D341Med (cell line): ENCODE data around the gene RAB3D.
"Not testable (repeated sequence)": the region's sequence is repeated elsewhere in the genome, so short reads cannot be mapped to it uniquely, and the experiment has no call there.

Source experiments
- DNase-seq: peaks from one replicate; pipeline ENCODE4 v3.0.0; 2012; ENCODE audit warnings: low spot score

RAB3D gene

GRCh38 chr19:11365557-11366117 is 26.2 kb upstream of the RAB3D start:
- DNase-seq = no peak

GRCh38 chr19:11364935-11365334 is 25.5 kb upstream of the RAB3D start:
- no peak for DNase-seq

GRCh38 chr19:11364296-11364904 is 24.9 kb upstream of the RAB3D start:
- no peak for DNase-seq

DNA sequence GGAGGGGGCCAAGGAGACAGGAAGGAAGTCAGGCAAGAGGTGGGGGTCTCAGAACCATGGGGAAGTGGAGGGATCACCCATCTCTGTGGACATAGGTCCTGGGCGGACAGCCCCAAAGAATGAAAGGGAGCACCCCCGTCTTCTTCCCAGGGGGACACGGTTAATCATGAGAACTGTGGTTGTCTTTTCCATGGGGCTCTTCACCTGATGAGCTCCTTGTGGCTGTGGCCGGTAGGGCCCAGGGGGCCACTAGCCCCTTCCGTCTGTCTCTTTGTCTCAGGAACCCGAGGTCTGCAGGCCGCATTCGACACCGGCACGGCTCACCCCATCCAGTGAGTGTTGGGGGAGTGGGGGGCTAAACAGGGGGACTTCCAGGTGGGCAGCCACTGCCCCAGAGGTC is 24.4 kb upstream of the RAB3D start:
- DNase-seq = no peak

GRCh38 chr19:11361771-11362731 is 22.6 kb upstream of the RAB3D start:
- DNase-seq = peak; percentile 22

DNA sequence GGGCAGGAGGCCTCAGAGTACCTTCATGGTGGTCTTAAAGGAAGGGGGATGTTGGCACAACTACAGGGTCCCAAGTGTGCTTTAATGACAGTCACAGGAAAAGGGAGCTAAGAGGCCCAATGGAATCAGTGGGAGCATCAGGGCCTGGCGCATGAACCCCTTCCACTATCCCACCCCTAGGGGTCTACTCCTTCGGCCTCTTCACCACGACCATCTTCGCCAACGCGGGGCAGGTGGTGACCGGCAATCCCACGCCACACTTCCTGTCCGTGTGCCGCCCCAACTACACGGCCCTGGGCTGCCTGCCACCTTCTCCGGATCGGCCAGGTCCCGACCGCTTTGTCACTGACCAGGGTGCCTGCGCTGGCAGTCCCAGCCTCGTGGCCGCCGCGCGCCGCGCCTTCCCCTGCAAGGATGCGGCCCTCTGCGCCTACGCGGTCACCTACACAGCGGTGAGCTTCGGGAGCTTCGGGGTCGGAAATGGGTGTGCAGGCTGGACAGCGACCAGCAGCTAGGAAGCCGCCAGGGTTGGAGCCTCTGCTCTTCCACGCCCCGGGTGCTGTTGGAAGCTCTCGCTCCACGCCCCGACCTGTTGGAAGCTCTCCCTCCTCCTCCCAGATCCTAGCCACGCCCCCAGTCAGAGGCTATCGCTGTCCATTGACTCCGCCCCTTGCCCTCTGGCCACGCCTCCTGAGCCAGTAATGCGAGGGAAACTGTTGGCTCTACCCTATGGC is 21.7 kb upstream of the RAB3D start:
- DNase-seq = peak; percentile 33

DNA sequence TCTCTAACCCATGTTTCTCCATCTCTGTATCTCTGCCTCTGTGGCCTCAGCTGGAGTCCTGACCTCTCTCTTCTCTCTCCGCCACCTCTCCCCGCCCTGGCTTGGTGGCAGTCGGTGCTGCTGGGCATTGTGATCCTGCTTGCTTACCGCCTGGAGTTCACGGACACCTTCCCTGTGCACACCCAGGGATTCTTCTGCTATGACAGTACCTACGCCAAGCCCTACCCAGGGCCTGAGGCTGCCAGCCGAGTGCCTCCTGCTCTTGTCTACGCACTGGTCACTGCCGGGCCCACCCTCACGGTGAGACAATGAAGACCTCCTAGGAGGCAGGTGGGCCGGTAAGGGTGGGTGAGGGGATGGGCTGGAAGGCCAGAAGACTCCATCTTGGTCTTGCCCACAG is 20.0 kb upstream of the RAB3D start:
- peak; percentile 14 for DNase-seq

- peak; percentile 36 for DNase-seq
Measured at GRCh38 chr19:11356676-11357550, 17.5 kb upstream of the RAB3D start.

DNA sequence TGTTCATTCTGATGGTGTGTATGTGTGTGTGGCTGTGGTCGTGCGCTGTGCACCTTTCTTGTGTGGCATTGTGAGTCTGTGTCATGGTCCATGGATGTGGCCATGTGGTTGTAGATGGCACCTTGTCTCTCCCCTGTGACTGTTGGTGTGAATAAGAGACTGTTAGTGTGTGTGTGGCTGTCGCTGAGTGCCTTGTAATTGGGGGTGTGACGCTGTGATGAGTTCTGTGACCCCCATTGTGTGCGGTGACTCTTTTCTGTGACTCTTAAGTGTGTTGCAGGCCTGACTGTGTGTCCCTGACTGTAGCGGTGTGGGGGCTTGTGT is 16.6 kb upstream of the RAB3D start:
- no peak for DNase-seq

- DNase-seq = peak; percentile 98
Measured at GRCh38 chr19:11355160-11356073, 16.0 kb upstream of the RAB3D start, which contains the start of gene PLPPR2. Gene PLPPR2 (plus strand): TSS chr19:11355432. CDS start chr19:11357674, 2,242 bp downstream.

DNA sequence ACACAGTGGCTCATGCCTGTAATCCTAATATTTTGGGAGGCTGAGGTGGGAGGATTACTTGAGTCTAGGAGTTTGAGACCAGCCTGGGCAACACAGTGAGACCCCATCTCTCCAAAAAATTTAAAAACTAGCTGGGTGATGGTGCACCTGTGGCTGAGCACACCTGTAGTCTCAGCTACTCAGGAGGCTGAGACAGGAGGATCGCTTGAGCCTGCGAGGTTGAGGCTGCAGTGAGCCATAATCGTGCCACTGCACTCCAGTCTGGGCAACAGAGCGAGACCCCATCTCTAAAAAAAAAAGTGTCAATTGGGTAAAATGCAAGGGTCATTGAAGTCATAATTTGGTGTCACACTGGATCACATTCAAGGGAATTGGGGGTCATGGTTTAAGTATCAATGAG is 14.6 kb upstream of the RAB3D start:
- DNase-seq = not testable (repeated sequence)

- no peak for DNase-seq
Measured at GRCh38 chr19:11349171-11349570, 9.7 kb upstream of the RAB3D start.

DNA sequence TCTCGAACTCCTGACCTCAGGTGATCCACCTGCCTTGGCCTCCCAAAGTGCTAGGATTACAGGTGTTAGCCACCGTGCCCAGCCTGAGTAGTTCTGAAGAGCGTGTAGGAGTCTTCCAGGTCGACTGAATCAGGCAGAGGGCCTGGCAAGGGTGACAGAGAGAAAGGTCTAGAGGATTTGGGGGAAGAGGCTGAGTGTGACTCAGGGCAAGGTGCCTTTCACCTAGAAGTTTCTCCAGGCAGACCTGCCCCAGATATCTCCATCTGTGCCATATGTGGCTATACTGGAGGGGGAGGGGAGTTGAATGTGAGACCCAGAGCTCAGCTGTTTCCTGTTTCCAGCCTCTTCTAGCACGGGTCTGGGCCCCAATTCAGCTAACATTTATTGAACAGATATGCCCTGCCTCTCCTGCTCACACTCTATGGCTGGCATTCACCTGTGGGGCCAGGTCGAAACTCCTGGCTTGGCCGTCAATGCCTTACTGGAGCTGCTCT is 8.1 kb upstream of the RAB3D start:
- DNase-seq = no peak

- peak; percentile 92 for DNase-seq
Measured at GRCh38 chr19:11346104-11346940, 6.9 kb upstream of the RAB3D start, which contains the start of the genes CCDC159 and TMEM205. Gene CCDC159 (plus strand): TSS chr19:11346519. CDS start chr19:11346607, 88 bp downstream. Gene TMEM205 (minus strand): TSS chr19:11346268. CDS start chr19:11345619, 649 bp downstream.

DNA sequence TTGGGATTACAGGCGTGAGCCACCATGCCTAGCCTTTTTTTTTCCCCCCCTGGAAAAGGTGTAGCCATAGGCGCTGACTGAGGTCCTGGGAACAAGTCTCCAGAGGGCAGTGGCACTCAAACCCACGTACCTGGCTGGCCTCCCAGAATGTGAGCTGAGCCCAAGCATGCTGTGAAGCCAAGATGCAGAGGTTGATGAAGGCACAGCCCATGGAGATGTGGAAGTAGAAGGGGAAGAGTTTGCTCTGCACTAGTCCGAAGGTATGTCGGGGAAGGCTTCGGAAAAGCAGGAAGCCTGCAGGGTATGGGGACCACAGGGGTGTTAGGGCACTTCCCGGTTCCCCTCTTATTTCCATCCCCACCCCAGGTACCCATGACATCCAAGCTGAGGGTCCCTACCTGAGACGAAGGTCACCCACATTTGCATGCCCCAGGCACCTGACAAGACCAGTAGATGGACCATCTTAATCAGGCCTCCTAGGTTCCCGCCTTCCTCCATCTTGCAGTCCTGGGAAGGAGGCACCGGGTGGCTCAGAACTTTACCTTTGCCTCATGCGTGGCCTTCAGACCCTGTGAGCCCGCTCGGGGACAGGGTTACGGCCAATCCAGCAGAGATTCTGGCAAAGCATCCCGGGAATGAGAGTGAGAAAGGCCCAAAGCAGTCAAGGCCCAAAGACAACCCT is 5.8 kb upstream of the RAB3D start:
- peak; percentile 7 for DNase-seq

DNA sequence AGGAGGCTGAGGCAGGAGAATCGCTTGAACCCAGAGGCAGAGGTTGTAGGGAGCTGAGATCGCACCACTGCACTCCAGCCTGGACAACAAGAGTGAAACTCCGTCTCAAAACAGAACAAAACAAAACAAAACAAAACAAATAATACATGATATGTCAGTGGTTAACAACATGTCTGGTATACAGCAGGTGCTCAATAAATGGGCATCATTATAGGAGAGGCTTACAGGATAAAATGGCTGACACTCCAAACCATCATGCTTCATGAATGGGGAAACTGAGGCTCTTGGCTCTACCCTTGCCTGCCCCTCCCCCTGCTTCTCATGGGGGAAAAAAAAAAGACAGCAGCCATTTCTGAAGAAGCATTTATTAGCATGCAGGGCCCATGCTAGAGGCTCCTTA is 3.0 kb upstream of the RAB3D start:
- DNase-seq = no peak

- DNase-seq = not testable (repeated sequence)
Measured at GRCh38 chr19:11340099-11340467, 626 bp upstream of the RAB3D start.

DNA sequence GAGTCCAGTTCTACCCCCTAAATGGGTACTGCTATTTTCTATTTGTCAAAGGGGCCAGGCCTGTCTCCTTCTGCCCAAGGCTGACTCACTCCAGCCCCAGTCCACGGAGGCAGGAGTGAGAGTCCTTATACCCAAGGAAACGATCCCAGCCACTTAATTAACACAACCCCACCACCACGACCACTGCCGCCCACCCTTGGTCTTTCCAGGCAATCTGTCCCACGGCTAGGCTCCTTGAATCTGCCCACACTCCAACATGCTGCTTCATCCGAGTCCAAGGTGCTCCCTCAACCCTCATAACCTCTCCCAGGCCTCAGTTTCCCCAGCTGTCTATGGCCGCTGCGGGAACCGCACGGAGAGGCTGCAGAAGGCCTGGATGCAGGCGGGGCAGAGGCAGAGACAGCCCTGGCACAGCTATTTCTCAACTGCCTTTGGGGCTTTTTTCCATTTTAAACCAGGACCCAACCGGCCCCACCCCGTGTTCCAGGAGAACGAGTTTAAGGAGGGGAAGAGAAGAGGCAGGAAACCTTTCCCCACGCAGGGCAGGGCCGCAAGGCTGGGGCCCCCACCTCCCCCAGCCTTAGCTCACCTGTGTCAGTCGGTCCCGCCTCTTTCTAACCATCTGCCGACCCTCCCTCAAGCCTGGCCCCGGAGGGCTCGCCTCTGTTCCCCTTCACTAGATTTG is 746 bp downstream of the RAB3D start:
- DNase-seq = no peak
